NB4 (cell line): Measurements from ENCODE around the gene TMEM217.
A peak's percentile ranks its signal among the peaks of the same experiment; 100 is the strongest.

Source experiments
- DNase-seq: peaks from one replicate; pipeline ENCODE4 v3.0.0; 2010; ENCODE audit warnings: low read depth
- H3K4me3 ChIP-seq: one replicate; pipeline ENCODE4 v1.5.1; 2011; ENCODE audit warnings: mild to moderate bottlenecking, low read depth, low read length, moderate library complexity
- MYC ChIP-seq: IDR thresholded peaks from 2 replicates; pipeline ENCODE4 v1.6.1; 2011; ENCODE audit warnings: low read depth, low read length
- POLR2A ChIP-seq: IDR thresholded peaks from 2 replicates; pipeline ENCODE4 v1.6.1; 2011; ENCODE audit warnings: mild to moderate bottlenecking; ENCODE audit not compliant: insufficient read length; ENCODE audit errors: extremely low read depth
- TF ChIP-seq, protein P1 (sequence below): IDR thresholded peaks from 2 replicates; pipeline ENCODE4 v1.6.1; 2011; ENCODE audit warnings: low read depth, low read length
- TF ChIP-seq, protein P2 (sequence below): IDR thresholded peaks from one replicate; pipeline ENCODE4 v1.5.1; 2012; ENCODE audit warnings: low read depth, low read length

Gene TMEM217

DNA sequence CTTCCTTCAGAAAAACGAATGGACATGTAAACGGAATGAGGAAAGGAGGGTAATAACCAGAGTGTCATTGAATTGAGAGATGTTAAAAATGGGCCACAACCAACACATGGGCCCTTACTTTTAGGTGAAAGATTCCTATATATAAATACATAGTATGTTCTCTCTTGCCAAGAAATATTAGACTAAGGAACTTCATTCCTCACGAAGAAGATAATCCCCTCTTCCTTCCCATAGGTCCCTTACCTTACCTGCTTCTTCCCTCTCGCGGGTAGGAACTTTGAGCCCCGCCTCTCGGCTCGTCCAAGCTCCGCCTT is 667 bp downstream of the TMEM217 start:
- peak overlapping the region; percentile 91 for H3K4me3 ChIP-seq
- no peak for DNase-seq
- TF ChIP-seq POLR2A (no peak), MYC (no peak)
- TF ChIP-seq, protein P1, sequence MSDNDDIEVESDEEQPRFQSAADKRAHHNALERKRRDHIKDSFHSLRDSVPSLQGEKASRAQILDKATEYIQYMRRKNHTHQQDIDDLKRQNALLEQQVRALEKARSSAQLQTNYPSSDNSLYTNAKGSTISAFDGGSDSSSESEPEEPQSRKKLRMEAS: no peak
- TF ChIP-seq, protein P2, sequence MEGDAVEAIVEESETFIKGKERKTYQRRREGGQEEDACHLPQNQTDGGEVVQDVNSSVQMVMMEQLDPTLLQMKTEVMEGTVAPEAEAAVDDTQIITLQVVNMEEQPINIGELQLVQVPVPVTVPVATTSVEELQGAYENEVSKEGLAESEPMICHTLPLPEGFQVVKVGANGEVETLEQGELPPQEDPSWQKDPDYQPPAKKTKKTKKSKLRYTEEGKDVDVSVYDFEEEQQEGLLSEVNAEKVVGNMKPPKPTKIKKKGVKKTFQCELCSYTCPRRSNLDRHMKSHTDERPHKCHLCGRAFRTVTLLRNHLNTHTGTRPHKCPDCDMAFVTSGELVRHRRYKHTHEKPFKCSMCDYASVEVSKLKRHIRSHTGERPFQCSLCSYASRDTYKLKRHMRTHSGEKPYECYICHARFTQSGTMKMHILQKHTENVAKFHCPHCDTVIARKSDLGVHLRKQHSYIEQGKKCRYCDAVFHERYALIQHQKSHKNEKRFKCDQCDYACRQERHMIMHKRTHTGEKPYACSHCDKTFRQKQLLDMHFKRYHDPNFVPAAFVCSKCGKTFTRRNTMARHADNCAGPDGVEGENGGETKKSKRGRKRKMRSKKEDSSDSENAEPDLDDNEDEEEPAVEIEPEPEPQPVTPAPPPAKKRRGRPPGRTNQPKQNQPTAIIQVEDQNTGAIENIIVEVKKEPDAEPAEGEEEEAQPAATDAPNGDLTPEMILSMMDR: no peak

GRCh38 chr6:37256692-37257319 is 1.1 kb downstream of the TMEM217 start:
- DNase-seq: peak; percentile 60
- H3K4me3 ChIP-seq: peak overlapping the region; percentile 91
- TF ChIP-seq, protein P2: no peak
- no peak for TF ChIP-seq POLR2A
- TF ChIP-seq, protein P1: no peak
- TF ChIP-seq MYC: no peak

DNA sequence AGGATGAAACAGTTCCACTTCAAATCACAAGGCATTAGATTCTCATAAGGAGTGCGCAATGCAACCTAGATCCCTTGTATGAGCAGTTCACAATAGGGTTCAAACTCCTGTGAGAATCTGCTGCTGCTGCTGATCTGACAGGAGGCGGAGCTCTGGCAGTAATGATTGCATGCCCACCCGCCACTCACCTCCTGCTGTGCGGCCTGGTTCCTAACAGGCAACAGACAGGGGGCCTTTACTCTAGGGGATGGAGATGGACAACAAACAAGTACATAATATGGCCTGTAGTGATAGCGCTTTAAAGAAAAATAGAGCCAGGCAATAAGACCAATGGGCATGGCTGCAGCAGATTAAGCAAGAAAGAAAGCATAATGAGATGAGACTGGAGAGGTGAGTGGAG is 3.1 kb downstream of the TMEM217 start:
- DNase-seq: no peak
- no peak overlapping the region for H3K4me3 ChIP-seq
- TF ChIP-seq, protein P1: no peak

DNA sequence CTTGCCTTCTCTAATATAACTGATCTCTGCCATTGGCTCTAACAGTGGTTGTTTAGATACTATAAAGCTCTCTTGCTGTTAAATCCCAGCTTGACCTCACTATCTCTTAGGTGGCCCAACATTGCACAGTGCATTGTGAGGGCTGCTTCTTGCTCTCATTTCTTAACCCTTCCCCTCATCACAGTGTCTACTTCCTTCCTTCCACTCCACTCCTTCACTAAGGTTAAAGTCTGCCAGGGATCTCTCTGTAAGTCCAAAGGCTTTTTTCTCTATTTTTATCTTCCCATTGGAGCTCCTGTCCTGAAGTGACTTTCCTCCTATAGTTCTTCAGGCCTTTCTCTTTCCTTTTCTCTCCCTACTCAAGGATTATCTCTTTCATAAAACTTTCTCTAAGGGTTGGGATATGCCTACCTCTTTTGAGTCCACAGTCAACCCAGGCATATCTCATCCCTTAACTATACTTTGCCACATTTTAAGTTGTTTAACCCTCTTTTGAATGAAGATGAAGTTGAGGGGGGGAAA is 4.4 kb downstream of the TMEM217 start:
- TF ChIP-seq, protein P2: no peak
- TF ChIP-seq, protein P1: no peak
- TF ChIP-seq POLR2A: no peak
- no peak for TF ChIP-seq MYC
- H3K4me3 ChIP-seq: no peak overlapping the region
- DNase-seq: no peak

- no peak overlapping the region for H3K4me3 ChIP-seq
- TF ChIP-seq MYC (no peak), POLR2A (no peak)
- TF ChIP-seq, protein P1: no peak
- no peak for DNase-seq
Measured at GRCh38 chr6:37251211-37251780, 6.6 kb downstream of the TMEM217 start.

DNA sequence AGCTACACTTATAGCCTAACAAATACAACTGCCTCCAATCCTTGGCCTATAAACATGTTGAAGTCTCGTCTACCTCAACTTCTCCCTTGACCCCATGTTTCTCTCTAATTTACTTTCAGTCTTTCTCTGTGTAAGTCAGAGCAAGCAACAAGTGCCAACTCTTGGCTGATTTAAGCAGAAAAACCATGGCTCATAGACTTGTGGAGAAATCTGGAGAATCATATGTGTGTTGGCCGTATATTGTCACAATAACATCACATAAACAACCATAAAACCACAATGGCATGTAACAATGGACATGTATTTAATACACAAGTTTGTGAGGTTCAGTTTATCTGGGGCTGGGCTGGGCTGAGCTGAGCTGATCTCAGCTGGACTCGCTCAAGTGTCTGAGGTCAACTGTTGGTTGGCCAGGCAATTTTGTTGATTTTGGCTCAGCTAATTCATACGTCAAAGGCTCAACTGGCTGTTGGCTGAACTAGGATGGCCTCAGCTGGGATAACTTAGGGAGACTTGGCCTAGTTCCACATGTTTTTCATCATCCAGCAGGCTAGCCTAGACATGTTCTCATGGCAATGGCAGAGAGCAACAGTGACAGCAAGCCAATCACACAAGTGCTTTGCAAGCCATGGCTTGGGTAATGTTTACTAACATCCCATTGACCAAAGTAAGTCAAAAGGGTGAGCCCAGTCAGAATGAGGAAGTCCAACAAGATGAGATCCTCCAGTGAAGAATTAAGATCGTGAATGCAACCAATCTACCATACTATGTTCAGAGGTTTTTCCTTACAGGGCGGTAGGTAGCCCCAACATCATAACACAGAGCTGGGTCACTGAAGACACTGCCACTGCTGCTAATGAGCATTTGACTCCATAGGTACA is 13.3 kb downstream of the TMEM217 start:
- DNase-seq: peak; percentile 46
- H3K4me3 ChIP-seq: no peak overlapping the region
- no peak for TF ChIP-seq MYC
- TF ChIP-seq POLR2A: no peak
- TF ChIP-seq, protein P1: no peak
- TF ChIP-seq, protein P2: no peak
